Measurements from ENCODE around the gene CACNA1S. TPM values are rescaled to one million over a fixed set of nuclear protein-coding genes. Genes with fewer than 3 reads are reported as not detected.

The CACNA1S gene
- total RNA-seq, 1 donor from 2014 or later: not detected

- Mint-ChIP-seq H3K27ac (no peak overlapping the region), H3K36me3 (ENCODE audit: low read depth) (no peaks in the 10 kb centered on the region), H3K4me1 (peaks cover 2% of the 10 kb centered on the region), H3K27me3 (no peaks in the 10 kb centered on the region), H3K4me3 (no peak overlapping the region), H3K9me3 (no peaks in the 10 kb centered on the region)
- intact Hi-C loops (cut with micrococcal nuclease): no loop called here
- TF ChIP-seq, protein P1, sequence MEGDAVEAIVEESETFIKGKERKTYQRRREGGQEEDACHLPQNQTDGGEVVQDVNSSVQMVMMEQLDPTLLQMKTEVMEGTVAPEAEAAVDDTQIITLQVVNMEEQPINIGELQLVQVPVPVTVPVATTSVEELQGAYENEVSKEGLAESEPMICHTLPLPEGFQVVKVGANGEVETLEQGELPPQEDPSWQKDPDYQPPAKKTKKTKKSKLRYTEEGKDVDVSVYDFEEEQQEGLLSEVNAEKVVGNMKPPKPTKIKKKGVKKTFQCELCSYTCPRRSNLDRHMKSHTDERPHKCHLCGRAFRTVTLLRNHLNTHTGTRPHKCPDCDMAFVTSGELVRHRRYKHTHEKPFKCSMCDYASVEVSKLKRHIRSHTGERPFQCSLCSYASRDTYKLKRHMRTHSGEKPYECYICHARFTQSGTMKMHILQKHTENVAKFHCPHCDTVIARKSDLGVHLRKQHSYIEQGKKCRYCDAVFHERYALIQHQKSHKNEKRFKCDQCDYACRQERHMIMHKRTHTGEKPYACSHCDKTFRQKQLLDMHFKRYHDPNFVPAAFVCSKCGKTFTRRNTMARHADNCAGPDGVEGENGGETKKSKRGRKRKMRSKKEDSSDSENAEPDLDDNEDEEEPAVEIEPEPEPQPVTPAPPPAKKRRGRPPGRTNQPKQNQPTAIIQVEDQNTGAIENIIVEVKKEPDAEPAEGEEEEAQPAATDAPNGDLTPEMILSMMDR (IDR thresholded peaks at IDR 0.05): no peak
- POLR2A ChIA-PET: no interaction called here
- DNase-seq: no peak
- no peak for ATAC-seq (ENCODE audit: low read depth)
- CTCF ChIA-PET: interaction anchor here (0.7 to 16.4 kb wide), 4 partner anchors 13 to 64 kb away, joined by 3 to 327 read pairs (median 4); no protein-coding TSS in a partner anchor
Observed at GRCh38 chr1:201039418-201039817, 72.8 kb downstream of the CACNA1S start.

GRCh38 chr1:201038186-201038876 lies 73.9 kb downstream of the CACNA1S start:
- intact Hi-C loops (cut with micrococcal nuclease): no loop called here
- CTCF ChIA-PET: interaction anchor here (16.4 kb wide), 1 partner anchor 63 kb away, joined by 327 read pairs; no protein-coding TSS in a partner anchor
- TF ChIP-seq, protein P1 (IDR thresholded peaks at IDR 0.05): no peak
- POLR2A ChIA-PET: no interaction called here
- Mint-ChIP-seq H3K27ac (no peak overlapping the region), H3K27me3 (no peaks in the 10 kb centered on the region), H3K9me3 (no peaks in the 10 kb centered on the region), H3K4me3 (no peak overlapping the region), H3K4me1 (peaks cover 2% of the 10 kb centered on the region), H3K36me3 (ENCODE audit: low read depth) (no peaks in the 10 kb centered on the region)
- DNase-seq: no peak
- no peak for ATAC-seq (ENCODE audit: low read depth)

- ChIA-PET CTCF (interaction anchor here (16.4 kb wide), 1 partner anchor 61 kb away, joined by 327 read pairs; no protein-coding TSS in a partner anchor), POLR2A (interaction anchor here (0.6 kb wide), 1 partner anchor 44 kb away, joined by 6 read pairs; no protein-coding TSS in a partner anchor)
- Mint-ChIP-seq H3K36me3 (ENCODE audit: low read depth) (no peaks in the 10 kb centered on the region), H3K27ac (no peak overlapping the region), H3K4me3 (no peak overlapping the region), H3K27me3 (no peaks in the 10 kb centered on the region), H3K4me1 (no peaks in the 10 kb centered on the region), H3K9me3 (no peaks in the 10 kb centered on the region)
- TF ChIP-seq, protein P1 (IDR thresholded peaks at IDR 0.05): no peak
- ATAC-seq (ENCODE audit: low read depth) (no peak), DNase-seq (no peak)
- intact Hi-C loops (cut with micrococcal nuclease): no loop called here
Observed at GRCh38 chr1:201036188-201036842, 75.9 kb downstream of the CACNA1S start.

GRCh38 chr1:201034671-201035070 lies 77.6 kb downstream of the CACNA1S start:
- no peak for ATAC-seq (ENCODE audit: low read depth)
- Mint-ChIP-seq H3K36me3 (ENCODE audit: low read depth) (no peaks in the 10 kb centered on the region), H3K27me3 (no peaks in the 10 kb centered on the region), H3K4me3 (no peak overlapping the region), H3K27ac (no peak overlapping the region), H3K9me3 (no peaks in the 10 kb centered on the region), H3K4me1 (no peaks in the 10 kb centered on the region)
- CTCF ChIA-PET: interaction anchor here (1.1 kb wide), 1 partner anchor 63 kb away, joined by 3 read pairs; no protein-coding TSS in a partner anchor
- POLR2A ChIA-PET: interaction anchor here (1.2 kb wide), 1 partner anchor 15 kb away, joined by 3 read pairs; no protein-coding TSS in a partner anchor
- no peak for DNase-seq
- intact Hi-C loops (cut with micrococcal nuclease): no loop called here
- TF ChIP-seq, protein P1 (IDR thresholded peaks at IDR 0.05): no peak

DNA sequence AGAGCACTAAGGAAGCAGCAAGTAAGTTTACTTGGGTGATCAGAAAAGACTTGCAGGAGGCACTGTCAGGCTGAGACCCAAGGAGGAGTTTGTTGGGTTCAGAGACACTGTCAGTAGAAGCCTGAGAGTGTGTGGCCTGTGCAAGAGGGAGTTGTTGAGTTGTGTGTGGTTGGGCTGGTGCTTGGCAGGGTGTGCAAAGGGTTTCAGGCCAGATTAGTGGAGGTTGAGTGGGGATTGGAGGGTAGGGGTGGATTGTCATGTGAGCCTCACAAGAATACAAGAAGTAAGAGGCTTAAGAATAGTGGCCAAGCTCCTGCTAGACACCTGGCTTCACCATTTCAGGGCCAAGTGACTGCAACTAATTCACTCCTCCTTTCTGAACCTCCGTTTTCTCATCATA lies 79.8 kb downstream of the CACNA1S start:
- no peak overlapping the region for H3K4me3 Mint-ChIP-seq
- POLR2A ChIA-PET: no interaction called here
- ATAC-seq (ENCODE audit: low read depth) (no peak), DNase-seq (no peak)
- H3K27me3 Mint-ChIP-seq: no peaks in the 10 kb centered on the region
- H3K4me1 Mint-ChIP-seq: peaks cover 1% of the 10 kb centered on the region
- intact Hi-C loops (cut with micrococcal nuclease): no loop called here
- no peaks in the 10 kb centered on the region for H3K36me3 Mint-ChIP-seq (ENCODE audit: low read depth)
- CTCF ChIA-PET: no interaction called here
- H3K9me3 Mint-ChIP-seq: no peaks in the 10 kb centered on the region
- no peak overlapping the region for H3K27ac Mint-ChIP-seq
- TF ChIP-seq, protein P1 (IDR thresholded peaks at IDR 0.05): no peak
